ENCODE results near the gene CUBN.

DNA sequence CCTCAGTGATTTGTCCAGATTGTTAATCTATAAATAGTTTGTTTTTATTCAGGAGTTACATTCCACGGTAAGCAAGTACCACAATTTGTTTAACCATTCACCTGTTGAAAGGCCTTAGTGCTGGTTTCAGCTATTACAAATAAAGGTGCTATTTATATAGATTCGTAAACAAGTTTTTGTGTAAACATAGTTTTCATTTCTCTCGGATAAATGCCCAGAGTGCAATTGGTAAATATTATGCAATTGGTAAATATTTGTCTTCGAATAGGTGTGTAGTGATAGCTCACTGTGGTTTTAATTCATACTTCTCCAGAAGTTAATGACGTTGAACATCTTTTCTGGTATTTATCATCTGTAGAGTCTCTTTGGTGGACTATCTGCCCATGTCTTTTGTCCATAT, 235.9 kb downstream of the CUBN start:
- TF ChIP-seq CTCF (conservative IDR thresholded peaks at IDR 0.05) (no peak), EZH2 (IDR thresholded peaks at IDR 0.05; ENCODE audit: low read depth) (no peak)
